Kidney capillary endothelial cell (primary cell): ENCODE results near the gene LGALS3.
A peak's percentile ranks its signal among the peaks of the same experiment; 100 is the strongest.
"Not testable (repeated sequence)": the region's sequence is repeated elsewhere in the genome, so short reads cannot be mapped to it uniquely, and the experiment has no call there.

Experiments
- DNase-seq: peaks from one replicate; pipeline ENCODE4 v3.0.0-alpha.2; 2018; ENCODE audit warnings: low spot score

LGALS3 gene

DNA sequence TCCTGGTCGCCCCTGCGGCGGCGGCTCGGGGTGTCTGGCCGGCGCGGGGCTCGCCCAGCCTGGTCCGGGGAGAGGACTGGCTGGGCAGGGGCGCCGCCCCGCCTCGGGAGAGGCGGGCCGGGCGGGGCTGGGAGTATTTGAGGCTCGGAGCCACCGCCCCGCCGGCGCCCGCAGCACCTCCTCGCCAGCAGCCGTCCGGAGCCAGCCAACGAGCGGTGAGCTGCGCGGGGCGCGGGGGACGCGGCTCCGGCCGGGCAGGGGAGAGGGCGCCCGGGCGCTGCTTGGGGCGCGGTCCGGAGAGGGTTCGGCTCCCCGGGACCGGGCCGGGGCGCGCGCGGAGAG lies at the start of gene LGALS3:
Gene LGALS3 (plus strand): TSS at position 167 of the 342 bp plus-strand sequence. CDS start 8,122 bp downstream, outside the sequence.
- DNase-seq, result no peak

DNA sequence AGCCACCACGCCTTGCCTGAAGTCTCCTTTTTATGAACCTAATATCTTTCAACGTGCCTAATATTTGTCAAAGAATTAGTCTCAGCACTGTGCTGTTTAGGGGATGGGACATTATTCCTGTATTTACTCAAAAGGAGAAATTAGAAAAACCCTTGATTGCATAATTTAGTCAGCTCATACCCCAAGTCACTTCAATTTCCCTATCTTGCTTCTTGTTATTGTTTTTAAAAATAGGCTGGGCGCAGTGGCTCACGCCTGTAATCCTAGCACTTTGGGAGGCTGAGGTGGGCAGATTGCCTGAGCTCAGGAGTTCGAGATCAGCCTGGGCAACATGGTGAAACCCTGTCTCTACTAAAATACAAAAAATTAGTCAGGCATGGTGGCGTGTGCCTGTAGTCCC lies 49.1 kb upstream of the LGALS3 start:
- DNase-seq, result not testable (repeated sequence)

DNA sequence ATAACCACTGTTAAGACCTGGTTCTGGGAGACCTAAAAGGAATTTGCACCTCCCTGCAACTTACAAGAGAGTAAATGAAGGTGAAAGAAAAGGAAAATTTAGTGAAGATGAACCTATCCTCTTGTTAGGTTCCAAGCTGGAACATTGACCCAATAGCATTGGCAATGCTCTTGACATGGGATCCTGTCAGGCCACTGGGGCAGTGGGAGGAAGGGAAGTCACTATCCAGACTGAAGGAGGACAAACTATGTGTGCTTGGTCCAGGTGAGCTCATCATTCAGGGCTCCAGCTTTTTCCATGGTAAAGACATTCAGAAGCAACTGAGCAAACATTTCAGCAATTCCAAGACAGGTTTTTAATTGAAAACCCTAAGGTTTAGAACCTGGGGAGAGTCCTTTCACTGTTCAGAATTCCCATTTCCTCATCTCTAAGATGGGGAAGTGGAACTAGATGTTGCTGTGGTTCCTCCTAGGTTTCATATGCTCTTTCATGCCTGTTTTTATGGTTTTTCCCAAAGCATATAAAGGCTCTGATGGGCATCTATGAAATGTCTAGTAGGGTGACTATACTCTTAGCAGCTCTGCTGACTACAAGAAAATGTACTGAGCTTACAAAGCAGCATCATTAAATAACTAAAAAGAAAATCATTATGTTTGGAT lies 44.5 kb upstream of the LGALS3 start:
- no peak for DNase-seq

DNA sequence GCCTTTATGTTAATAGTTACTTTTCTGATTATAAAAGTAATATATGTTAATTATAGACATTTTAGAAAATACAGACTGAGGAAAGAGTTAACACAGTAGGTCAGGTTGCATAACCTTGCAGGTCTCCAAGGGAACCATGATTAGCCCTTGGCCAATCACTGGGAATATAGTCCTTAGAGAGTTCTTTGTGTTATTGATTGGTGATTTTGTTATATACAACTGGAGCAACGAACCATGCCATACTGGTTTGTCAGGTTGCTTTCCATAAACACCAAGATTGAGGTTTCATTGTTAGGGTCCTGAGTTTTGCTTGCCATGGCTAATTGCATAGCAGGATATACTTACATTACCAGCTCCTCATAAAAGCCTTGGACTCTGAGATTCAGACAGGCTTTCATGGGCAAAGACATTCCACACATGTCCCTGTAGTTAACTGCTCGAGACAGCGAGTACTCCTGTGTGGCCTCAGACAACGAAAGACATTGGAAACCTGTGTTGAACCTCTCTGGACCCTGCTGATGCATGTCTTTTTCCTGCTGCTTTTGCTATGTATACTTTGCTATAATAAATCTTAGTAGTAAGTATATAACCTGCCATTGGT lies 43.9 kb upstream of the LGALS3 start:
- no peak for DNase-seq

DNA sequence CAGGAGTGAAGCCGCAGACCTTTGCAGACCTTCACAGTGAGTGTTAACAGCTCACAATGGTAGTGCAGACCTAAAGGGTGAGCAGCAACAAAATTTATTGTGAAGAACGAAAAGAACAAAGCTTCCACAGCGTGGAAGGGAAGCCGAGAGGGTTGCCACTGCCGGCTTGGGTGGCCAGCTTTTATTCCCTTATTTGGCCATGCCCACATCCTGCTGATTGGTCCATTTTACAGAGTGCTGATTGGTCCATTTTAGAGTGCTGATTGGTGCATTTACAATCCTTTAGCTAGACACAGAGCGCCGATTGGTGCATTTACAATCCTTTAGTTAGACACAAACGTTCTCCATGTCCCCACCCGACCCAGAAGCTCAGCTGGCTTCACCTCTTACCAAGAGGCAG lies 42.1 kb upstream of the LGALS3 start:
- DNase-seq, result no peak

DNA sequence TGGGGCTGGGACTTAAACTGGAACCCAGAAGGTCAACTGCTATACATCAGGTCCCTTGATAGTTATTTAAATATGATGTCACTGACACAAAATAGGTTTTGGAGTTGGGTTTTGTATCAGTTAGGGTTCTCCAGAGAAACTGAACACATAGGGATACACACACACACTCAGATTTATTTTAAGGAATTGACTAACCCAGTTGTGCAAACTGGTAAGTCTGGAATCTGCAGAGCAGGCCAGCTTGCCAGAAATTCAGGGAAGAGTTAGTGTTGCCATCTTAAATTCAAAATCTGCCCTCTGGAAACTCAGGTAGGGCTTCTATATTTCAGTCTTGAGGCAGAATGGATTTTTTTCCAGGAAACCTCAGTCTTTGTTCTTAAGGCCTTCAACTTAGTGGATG lies 40.7 kb upstream of the LGALS3 start:
- no peak for DNase-seq

DNA sequence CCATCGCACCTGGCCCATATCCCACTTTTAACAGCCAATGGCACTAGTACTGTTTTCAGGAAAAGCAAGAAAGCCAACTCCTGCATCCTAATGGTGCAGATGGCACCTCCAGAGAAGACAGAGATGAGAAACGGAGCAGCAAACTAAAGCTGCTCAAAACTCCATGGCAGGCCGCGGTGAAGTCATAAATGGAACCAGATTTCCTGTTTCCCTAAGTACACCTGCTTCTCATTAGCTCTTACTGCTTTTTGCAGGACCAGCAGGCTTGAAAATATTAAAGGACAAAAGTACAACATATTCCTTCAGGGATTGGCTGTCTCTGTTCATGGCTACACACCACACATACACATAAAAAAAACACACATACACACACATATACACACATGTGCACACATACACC lies 36.7 kb upstream of the LGALS3 start:
- DNase-seq, result no peak

DNA sequence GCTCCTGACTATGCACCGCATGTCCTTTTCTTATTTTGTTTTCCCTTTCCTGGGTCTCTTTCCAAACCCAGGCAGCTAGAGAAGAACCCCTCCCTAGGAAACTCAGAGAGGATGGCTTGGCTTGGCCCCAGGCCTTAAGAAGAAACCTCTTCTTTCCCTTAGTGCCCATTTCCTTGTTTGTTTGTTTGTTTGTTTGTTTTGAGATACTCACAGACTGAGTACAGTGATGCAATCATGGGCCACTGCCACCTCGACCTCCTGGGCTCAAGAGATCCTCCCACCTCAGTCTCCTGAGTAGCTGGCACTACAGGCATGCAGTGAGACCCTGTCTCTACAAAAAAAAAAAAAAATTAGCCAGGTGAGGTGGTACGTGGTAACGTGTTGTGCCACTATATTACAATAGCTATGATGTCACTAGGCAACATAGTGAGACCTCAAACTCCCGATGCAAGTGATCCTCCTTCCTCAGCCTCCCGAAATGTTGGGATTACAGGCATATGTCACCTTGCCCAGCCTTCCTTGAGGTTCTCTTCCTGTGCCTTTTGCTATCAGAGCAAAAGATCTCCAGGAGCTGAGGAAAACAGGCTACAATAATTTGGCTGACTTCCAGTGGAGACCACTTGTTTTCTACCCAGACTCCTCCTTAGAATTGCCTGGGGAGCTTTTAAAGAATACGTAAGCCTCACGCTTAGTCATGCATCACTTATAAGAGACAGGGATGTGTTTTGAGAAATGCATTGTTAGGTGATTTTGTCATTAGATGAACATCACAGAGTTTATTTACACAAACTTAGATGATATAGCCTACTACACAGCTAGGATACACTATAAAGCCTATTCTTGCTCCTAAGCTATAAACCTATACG lies 34.5 kb upstream of the LGALS3 start:
- no peak for DNase-seq

DNA sequence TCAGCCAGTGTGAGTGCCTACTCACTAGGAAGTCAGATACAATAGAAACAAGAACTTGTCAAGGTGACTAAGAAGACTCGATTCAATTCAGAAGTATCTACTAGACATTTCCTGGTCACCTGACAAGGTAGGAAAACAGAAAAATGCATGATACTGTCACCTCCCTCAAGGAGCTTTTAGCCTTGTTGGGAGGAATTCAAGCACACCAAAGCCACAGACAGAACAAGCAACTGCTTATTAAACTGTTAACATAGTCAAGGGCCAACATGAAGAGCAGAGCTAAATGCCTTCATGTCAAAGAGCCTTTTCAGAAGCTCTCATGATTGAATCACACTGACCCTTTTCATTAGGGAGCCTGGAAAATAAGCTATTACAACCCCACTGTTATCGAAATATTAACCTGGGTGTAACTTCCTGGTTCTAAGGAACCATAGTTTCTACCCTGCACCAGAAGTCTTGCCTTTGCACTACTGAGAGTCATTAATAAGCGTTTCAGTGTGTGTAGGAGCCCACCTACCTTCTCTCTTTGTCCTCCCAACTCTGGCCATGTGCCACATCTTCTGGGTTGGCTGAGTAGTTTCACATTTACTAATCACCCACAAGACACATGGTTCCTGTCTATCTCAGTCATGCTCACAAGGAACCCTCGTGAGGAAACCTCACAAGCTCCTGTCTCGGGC lies 31.0 kb upstream of the LGALS3 start:
- DNase-seq, result no peak

DNA sequence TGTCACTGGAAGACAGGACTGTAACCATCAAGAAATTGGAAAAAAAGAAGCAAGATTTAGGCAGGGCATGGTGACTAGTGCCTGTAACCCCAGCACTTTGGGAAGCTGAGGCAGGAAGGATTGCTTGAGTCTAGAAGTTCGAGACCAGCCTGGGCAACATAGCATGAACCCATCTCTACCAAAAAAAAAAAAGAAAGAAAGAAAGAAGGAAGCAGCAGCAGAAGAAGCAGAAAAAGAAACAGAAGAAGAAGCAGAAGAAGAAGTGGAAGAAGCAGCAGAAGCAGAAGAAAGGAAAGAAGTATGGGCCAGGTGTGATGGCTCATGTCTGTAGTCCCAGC lies 30.5 kb upstream of the LGALS3 start:
- DNase-seq, result no peak

DNA sequence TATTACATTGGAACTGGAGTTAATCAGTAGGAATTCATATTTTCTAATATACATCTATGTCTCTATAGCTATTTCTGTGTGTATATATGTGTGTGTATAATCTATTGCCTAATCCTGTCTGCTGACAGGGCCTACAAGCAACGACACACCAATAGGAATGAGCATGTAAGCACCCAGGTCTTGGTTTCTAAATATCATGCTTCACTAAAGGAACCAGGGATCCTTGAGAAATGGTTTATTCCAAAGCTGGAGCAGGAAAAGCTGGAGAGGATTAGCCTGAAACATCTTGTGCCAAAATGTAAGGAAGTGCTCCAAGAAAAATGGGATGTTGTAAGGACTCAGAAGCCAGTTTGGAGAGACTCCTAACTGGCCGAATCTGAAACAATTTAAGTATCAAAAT lies 29.3 kb upstream of the LGALS3 start:
- no peak for DNase-seq

DNA sequence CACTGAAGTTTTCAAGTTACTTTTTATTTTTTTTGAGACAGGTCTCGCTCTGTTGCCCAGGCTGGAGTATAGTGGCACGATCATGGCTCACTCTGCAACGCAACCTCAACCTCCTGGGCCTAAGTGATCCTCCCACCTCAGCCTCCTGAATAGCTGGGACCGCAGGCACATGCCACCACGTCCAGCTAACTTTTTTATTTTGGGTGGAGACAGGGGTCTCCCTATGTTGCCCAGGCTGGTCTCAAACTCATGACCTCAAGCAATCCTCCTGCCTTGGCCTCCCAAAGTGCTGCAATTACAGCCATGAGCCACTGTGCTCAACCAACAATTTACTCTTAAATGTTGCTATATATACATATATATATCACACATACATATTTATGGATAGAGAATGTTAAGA lies 27.4 kb upstream of the LGALS3 start:
- DNase-seq, result no peak

DNA sequence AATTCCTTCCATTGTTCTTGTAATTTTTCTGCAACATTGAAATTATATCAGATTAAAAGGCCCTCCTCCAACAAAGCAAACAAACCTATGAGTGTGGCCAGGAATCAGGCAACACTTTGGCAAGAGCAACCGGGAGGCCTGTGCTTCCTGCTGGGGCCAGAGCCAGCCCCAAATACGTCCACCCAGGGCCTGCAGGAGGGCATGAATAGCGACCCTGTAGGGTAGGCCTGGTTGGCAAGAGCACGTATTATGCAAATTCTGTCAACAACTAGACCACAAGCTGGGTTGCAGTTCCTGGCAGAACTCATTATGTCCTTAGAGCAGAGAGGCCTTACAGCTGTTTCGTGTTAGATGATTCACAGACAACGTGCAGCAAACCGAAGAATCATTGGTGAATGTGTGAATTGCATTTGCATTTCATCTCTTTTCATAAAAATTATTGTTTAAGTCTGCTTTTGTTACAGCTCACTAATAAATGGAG lies 26.9 kb upstream of the LGALS3 start:
- DNase-seq, result no peak

DNA sequence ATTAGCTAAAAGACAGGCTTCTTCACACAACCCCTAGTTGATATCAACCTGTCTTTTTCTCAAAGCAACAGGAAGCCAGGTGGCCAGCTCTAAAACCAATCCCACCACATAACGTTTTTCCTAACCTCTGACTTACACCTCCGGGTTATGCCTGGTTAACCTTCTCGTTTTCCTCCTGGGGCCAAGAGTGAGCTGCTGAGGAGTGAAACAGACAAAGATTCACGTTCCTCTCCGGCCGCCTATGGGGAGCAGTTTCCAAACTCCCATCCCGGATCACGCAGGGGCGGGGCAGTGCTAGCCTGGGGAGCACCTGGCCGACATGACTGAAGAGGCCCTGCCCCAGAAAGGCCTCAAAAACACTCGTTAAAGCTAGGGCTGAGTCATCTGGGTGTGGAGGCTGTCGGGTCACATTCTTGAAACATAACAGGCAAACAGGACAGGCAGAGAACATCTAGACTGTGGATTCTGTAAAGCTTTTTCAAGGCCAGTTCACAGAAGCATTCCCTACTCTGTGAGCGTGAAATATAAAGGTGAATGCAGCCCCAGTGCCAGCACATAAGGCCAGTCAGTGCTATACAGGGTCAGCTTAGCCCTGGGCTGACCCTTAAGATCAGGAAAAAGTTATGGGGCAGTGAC lies 25.9 kb upstream of the LGALS3 start:
- DNase-seq, result no peak

DNA sequence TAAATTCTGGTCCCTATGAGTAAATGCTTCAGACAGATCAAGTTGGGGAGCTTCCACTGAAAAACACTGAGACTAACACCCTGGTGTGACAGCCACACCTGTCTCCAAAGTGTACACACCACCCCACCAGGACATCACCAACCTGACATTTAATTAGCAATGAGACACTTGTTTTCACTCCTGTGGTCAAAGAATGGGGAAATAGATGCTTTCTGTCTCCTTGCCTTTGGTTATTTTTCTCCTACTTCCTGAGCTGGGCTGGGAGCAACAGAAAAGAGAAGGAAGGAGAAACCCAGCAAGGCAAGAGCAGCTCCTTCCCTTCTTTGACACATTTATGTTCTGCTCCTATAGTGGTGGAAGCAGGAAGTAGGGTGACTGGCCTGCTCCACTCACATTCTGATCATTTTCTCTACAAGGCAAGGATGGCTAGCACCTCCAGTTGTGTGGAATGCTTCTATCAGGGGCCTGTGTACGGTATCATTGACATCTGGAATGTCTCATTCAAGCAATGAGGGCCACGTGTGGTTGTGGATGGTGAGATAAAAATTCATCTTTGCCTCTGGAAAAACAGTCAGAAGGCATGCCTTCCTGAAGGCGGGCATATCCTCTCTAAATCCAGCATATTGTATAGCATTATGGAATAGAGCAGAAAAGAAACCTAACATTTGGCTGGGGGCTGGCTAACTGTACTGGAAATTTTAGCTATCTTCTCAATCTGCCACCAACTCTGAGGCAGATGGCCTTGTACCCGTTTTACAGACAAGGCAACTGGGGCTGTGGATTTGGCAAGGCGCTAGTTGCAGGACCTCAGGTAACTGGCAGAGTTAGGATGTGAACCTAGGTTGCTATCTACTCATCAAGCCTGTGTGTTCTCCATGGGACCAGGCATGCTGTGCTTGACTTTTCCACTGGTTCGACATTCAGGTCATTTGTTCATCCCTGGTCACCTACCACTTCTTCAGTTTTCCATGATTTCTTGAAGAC lies 24.8 kb upstream of the LGALS3 start:
- DNase-seq, result no peak

DNA sequence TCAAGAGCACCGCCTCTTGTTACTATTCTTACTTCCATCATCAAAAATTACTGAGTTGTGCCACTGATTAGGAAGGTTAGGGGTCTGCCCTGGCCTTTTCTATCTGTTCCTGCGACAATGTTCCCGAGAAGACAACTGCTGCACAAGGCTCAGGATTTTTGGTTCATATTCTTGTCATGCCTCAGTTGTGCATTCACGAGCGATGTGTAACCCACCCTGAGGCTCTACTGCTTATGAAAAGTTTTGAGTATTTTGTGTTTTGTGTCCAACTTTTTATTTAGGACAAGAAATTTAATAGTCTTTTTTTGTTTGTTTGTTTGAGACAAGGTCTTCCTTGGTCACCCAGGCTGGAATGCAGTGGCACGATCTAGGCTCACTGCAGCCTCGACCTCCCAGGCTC lies 23.1 kb upstream of the LGALS3 start:
- DNase-seq, result no peak

DNA sequence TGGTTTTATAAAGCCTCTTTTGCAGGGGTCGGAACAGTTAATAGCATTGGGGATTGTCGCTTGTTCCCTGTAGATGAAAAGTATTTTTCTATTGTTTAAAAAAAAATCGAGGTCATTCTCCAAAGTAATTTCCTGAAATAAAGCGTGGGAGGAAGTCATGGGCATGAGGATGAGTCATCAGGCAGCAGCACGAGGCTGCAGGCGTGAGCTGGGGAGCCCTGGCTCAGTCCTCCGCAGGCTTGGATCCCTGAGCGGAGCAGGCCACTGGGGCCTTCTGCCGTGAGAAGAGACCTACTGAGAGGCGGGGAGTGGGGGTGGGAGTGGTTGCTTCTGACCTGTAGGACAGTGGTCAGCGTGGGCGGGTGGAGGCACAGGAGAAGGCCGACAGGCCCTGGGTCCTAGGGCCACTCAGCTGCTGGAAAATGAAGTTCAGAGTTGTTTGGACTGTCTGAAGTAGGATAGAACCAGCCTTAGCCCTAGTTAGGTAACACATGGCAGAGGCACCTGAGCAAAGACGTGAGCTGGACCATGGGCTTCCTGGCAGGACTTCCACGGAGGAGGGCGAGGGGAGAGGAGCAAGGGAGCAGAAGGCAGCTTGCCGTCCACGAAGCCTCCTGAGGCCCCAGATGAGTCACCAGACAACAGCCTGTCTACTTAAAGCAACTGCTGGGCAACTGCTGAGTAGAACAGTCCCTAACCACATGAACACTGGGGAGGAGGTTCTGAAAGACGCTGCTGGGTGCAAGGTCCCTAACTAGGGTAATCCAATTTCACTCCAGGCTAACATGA lies 21.1 kb upstream of the LGALS3 start:
- DNase-seq, result peak; percentile 92

DNA sequence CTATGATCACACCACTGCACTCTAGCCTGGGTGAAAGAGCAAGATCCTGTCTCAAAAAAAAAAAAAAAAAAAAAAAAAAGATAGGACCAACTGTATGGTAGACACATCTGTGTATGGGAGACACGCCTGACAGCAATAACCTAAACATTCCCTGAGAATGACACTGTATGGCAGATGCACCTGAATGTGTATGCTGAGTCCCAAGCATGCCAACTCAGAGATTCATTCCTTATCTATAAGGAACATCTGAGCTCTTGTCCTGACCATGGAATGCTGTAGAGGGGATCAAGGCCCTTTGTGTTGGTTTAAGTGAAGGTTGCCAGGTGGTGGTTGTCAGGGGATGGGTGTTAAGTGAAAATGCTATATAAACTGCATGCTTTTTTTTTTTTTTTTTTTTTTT lies 19.2 kb upstream of the LGALS3 start:
- DNase-seq, result no peak

DNA sequence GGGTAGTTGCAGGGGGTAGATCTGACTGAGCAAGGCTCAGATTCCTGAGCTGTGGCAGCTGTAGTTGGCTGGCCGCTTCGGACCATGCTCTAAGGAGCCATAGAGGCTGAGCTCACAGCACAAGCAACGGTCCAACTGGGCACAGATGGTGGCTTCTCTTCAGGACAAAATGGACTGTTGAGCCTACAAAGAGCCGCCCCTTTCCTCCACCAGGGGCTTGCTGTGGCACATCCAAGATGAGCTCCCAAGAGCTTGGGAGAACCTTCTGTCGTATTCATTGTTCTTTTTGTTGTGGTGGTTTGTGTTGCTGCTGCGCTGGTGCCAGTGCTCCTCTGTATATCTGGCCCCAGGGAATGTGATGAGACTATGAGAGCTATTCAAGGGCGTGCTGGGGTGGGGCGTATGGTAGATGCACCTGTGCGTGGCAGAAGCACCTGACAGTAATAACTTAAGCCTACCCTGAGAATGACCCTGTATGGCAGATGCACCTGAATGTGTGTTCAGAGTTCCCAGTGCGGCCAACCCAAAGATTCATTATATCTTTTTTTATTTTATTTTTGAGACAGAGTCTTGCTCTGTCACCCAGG lies 17.8 kb upstream of the LGALS3 start:
- DNase-seq, result no peak

DNA sequence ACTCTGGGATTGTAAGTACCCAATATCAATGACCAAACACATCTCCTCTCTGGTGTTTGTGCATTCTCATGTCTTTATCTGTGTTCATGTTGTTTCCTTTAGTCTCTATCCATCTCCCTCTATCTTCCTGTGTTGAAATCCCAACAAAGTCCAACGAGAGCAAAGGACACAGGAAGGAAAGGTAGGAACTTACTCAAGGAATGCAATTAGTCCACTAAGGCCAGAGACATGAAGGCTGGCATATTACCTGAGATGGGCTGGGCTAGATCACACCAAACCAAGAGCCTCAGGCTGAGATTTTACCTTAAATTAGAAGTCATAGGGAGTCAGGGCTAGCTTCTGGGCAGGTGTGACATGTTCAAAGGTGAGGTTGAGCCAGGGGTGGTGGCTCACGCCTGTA lies 14.3 kb upstream of the LGALS3 start:
- DNase-seq, result no peak
